SH-SY5Y (cell line): ENCODE results near the gene NTRK2.

ENCODE experiments used
- GATA2 ChIP-seq: IDR thresholded peaks from 2 replicates; pipeline ENCODE4 v1.6.1; 2011; ENCODE audit warnings: mild to moderate bottlenecking, low read depth, low read length
- GATA3 ChIP-seq: IDR thresholded peaks from 2 replicates; pipeline ENCODE4 v1.6.1; 2011; ENCODE audit warnings: low read depth, mild to moderate bottlenecking, low read length, moderate library complexity

- TF ChIP-seq GATA3 (no peak), GATA2 (no peak)
Observed at GRCh38 chr9:84969736-84970135, 300.2 kb downstream of the NTRK2 start.
